ENCODE data around the gene SALL3.

DNA sequence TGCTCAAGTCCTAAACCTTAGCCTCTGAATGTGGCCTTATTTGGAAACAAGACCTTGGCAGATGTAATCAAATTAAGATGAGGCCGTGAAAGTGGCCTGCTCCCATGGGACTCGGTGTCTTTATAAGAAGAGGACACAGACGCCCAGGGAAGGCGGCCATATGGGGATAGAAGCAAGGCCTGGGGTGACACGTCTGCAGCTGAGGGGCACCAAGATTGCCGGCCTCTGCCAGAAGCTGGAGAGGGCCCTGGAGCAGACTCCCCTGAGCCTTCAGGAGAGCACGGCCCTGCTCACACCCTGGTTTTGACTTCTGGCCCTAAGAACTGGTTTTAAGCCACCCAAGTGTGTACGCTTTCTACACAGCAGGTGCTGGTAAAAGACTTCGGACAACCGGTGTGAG, 29.2 kb upstream of the SALL3 start:
- no peak for TF ChIP-seq RAD21 (IDR thresholded peaks at IDR 0.05; ENCODE audit: low read length)
- TF ChIP-seq, protein P1, sequence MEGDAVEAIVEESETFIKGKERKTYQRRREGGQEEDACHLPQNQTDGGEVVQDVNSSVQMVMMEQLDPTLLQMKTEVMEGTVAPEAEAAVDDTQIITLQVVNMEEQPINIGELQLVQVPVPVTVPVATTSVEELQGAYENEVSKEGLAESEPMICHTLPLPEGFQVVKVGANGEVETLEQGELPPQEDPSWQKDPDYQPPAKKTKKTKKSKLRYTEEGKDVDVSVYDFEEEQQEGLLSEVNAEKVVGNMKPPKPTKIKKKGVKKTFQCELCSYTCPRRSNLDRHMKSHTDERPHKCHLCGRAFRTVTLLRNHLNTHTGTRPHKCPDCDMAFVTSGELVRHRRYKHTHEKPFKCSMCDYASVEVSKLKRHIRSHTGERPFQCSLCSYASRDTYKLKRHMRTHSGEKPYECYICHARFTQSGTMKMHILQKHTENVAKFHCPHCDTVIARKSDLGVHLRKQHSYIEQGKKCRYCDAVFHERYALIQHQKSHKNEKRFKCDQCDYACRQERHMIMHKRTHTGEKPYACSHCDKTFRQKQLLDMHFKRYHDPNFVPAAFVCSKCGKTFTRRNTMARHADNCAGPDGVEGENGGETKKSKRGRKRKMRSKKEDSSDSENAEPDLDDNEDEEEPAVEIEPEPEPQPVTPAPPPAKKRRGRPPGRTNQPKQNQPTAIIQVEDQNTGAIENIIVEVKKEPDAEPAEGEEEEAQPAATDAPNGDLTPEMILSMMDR (conservative IDR thresholded peaks at IDR 0.05; ENCODE audit: low read depth, low read length), result no peak
- TF ChIP-seq CHD1 (IDR thresholded peaks at IDR 0.05; ENCODE audit: low read depth, low read length), result no peak
